ENCODE measurements around the gene AMIGO2. TPM values are rescaled to one million over a fixed set of nuclear protein-coding genes. Genes with fewer than 3 reads are reported as not detected.

The AMIGO2 gene
- total and polyA plus RNA-seq, 8 donors = 1.6 to 10.5 (median 3.5) TPM

- 49 to 65% (median 62%) methylated on average over 6 of the region's 6 CpGs for WGBS, 5 donors
- Histone ChIP-seq H3K9me3 (no peaks in the 10 kb centered on the region), H3K27me3 (no peaks in the 10 kb centered on the region), H3K27ac (peak overlapping the region in 2 of 5 donors; percentile 13 to 64), H3K4me3 (no peak overlapping the region), H3K36me3 (no peaks in the 10 kb centered on the region), H3K4me1 (peaks cover 0 to 50% (median 17%) of the 10 kb centered on the region in 4 donors)
- peak in 1 of 2 donors; percentile 45 for DNase-seq
- intact Hi-C loops (cut with DNase I; ENCODE audit: low total_unique reads) = no loop called here
- no peak for TF ChIP-seq POLR2AphosphoS5 (IDR thresholded peaks at IDR 0.05)
- no peak for TF ChIP-seq EP300 (IDR thresholded peaks at IDR 0.05)
- TF ChIP-seq POLR2A (IDR thresholded peaks at IDR 0.05) = no peak
- TF ChIP-seq, protein P1, sequence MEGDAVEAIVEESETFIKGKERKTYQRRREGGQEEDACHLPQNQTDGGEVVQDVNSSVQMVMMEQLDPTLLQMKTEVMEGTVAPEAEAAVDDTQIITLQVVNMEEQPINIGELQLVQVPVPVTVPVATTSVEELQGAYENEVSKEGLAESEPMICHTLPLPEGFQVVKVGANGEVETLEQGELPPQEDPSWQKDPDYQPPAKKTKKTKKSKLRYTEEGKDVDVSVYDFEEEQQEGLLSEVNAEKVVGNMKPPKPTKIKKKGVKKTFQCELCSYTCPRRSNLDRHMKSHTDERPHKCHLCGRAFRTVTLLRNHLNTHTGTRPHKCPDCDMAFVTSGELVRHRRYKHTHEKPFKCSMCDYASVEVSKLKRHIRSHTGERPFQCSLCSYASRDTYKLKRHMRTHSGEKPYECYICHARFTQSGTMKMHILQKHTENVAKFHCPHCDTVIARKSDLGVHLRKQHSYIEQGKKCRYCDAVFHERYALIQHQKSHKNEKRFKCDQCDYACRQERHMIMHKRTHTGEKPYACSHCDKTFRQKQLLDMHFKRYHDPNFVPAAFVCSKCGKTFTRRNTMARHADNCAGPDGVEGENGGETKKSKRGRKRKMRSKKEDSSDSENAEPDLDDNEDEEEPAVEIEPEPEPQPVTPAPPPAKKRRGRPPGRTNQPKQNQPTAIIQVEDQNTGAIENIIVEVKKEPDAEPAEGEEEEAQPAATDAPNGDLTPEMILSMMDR (IDR thresholded peaks at IDR 0.05) = no peak
Observed at GRCh38 chr12:47085815-47086252, 6.1 kb upstream of the AMIGO2 start.

DNA sequence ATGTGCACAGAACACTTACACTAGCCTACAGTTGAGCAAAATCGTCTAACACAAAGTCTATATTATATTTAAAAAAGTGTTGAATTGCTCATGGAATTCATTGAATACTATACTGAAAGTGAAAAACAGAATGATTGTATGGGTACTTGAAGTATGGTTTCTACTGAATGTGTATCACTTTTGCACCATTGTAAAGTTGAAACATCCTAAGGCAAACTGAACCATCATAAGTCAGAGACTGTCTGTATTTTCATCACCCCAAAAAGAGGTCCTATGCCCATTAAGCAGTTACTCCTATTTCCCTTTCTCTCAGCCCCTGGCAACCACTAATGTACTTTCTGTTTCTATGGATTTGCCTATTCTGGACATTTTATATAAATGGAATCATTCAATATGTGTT lies 4.4 kb upstream of the AMIGO2 start:
- Histone ChIP-seq H3K4me1 (peaks cover under 1 to 64% (median 25%) of the 10 kb centered on the region in 4 donors), H3K27me3 (no peaks in the 10 kb centered on the region), H3K27ac (peak overlapping the region in 2 of 5 donors; percentile 37 to 64), H3K9me3 (no peaks in the 10 kb centered on the region), H3K36me3 (no peaks in the 10 kb centered on the region), H3K4me3 (no peak overlapping the region)
- intact Hi-C loops (cut with DNase I; ENCODE audit: low total_unique reads) = loop anchor here (5.0 kb wide), 1 partner anchor 223 kb away; no protein-coding TSS in a partner anchor
- WGBS, 5 donors = 65 to 85% (median 77%) methylated on average over 1 of the region's 1 CpG
- DNase-seq = no peak
- TF ChIP-seq, protein P1 (IDR thresholded peaks at IDR 0.05) = no peak
- TF ChIP-seq EP300 (IDR thresholded peaks at IDR 0.05) (no peak), POLR2A (IDR thresholded peaks at IDR 0.05) (no peak), POLR2AphosphoS5 (IDR thresholded peaks at IDR 0.05) (no peak)

- no peaks in the 10 kb centered on the region for H3K9me3 ChIP-seq
- no peaks in the 10 kb centered on the region for H3K36me3 ChIP-seq
- intact Hi-C loops (cut with DNase I; ENCODE audit: low total_unique reads) = loop anchor here (5.0 kb wide), 1 partner anchor 224 kb away; no protein-coding TSS in a partner anchor
- H3K27me3 ChIP-seq = peaks cover 0 to 9% (median 0%) of the 10 kb centered on the region in 3 donors
- peak overlapping the region in 1 of 5 donors; percentile 64 for H3K27ac ChIP-seq
- 60 to 67% (median 66%) methylated on average over 7 of the region's 7 CpGs for WGBS, 5 donors
- TF ChIP-seq, protein P1 (IDR thresholded peaks at IDR 0.05) = no peak
- TF ChIP-seq POLR2A (IDR thresholded peaks at IDR 0.05) = no peak
- no peak for TF ChIP-seq EP300 (IDR thresholded peaks at IDR 0.05)
- TF ChIP-seq POLR2AphosphoS5 (IDR thresholded peaks at IDR 0.05) = no peak
- H3K4me3 ChIP-seq = no peak overlapping the region
- DNase-seq = no peak
- H3K4me1 ChIP-seq = peaks cover 8 to 67% (median 31%) of the 10 kb centered on the region in 4 donors
Observed at GRCh38 chr12:47082796-47083621, 3.2 kb upstream of the AMIGO2 start.

DNA sequence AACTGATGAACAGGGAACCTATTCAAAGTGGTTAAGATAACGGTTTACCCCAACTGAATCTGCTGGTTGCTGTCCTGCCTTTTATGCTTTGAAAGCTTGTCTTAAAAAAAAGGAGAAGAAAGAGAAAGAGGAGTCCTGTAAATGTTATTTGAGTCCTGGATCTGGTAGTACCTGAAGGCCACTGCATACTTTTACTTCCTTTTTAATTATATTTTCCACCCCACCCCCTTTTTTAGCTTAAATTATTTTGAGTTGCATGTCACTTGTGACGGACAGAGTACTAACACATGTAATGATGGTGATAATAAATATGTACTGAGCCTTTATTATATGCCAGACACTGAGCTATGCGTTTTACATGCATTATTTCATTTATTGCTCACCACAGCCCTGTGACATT lies 2.5 kb upstream of the AMIGO2 start:
- intact Hi-C loops (cut with DNase I; ENCODE audit: low total_unique reads) = loop anchor here (5.0 kb wide), 1 partner anchor 225 kb away; no protein-coding TSS in a partner anchor
- Histone ChIP-seq H3K4me1 (peaks cover 8 to 73% (median 34%) of the 10 kb centered on the region in 4 donors), H3K27ac (peak overlapping the region in 2 of 5 donors; percentile 23 to 64)

More for the DNA sequence above, 2.5 kb upstream of the AMIGO2 start:
- TF ChIP-seq POLR2AphosphoS5 (IDR thresholded peaks at IDR 0.05) (no peak), EP300 (IDR thresholded peaks at IDR 0.05) (no peak), POLR2A (IDR thresholded peaks at IDR 0.05) (no peak)
- TF ChIP-seq, protein P1 (IDR thresholded peaks at IDR 0.05) = no peak
- no peak for DNase-seq
- H3K9me3 ChIP-seq = no peaks in the 10 kb centered on the region
- H3K27me3 ChIP-seq = peaks cover 0 to 16% (median 0%) of the 10 kb centered on the region in 3 donors
- no peak overlapping the region for H3K4me3 ChIP-seq
- no peaks in the 10 kb centered on the region for H3K36me3 ChIP-seq
- WGBS, 5 donors = 76 to 85% (median 82%) methylated on average over 3 of the region's 3 CpGs

Measured in stomach (tissue), 9 donors.